Spleen (tissue), 7 donors: Measurements from ENCODE around the gene CGB1.

Source experiments
- POLR2A ChIP-seq, 3 donors: fragments of 450-650 bp; IDR thresholded peaks; one replicate each; pipeline ENCODE4 v1.5.1; 2017; ENCODE audit warnings: antibody characterized with exemption in 3 of 3, mild to moderate bottlenecking in 1 of 3
- POLR2AphosphoS5 ChIP-seq, 3 donors: sonication (generic); formaldehyde crosslinking; IDR thresholded peaks; one replicate each; pipeline ENCODE4 v1.5.1; 2017; ENCODE audit warnings: antibody characterized with exemption in 3 of 3
- TF ChIP-seq, protein P1 (sequence below), 11 experiments: fragments of 200-600 bp in 7 of 11; fragments of 450-650 bp in 4 of 11; sonication (generic) in 4 of 11; IDR thresholded peaks in 8 of 11; conservative IDR thresholded peaks in 3 of 11; 1 replicate in 7 of 11; 2 replicates in 4 of 11; pipeline versions ENCODE4 v1.4.0 to v1.8.0; 2016 to 2021; ENCODE audit warnings: antibody characterized with exemption in 11 of 11, inconsistent platforms in 4 of 11, mild to moderate bottlenecking in 1 of 11
- donor health status: DM: no; HTN: no; CAD: no; lungs with moderate emphysema.
- donor health status: DM: no; HTN: no; CAD: no.
- donor health status: DM: no; HTN: no; CAD: no.

DNA sequence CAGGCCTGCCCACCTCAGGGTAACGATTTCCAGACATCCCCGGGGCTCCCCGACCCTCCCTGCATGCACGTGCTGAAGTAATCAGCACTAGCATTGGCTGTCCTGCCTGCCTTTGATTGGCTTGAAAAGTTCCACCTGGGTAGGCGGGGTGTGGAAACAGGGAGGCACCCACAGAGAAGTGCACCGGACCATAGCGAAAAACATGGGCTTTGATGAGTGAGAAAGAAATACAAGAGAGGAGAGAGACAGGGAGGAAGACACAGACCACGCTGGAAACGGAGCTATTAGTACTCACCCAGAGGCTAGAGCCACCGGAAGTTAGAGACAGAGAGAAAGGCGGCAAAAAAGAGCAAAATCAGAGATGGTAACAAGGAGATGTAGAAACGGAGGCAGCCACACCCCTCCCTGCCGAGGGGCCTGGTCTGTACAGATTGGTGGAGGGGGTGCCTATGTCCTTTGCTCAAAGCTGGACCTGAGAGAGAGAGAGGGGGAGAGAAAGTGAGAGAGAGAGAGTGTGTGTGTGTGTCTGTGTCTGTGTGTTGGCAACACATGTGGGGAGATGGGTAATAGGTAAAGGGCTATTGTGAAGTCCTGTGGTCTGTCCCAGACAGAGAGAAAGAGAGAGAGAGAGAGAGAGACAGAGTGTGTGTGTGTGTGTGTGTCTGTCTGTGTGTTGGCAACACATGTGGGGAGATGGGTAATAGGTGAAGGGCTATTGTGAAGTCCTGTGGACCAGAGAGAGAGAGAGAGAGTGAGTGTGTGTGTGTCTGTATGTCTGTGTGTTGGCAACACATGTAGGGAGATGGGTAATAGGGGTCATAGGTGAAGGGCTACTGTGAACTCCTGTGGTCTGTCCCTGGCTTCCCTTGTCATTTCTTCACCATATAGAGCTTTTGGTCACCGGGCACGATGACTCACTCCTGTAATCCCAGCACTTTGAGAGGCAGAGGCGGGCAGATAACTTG, 15.5 kb downstream of the CGB1 start:
- TF ChIP-seq, protein P1, sequence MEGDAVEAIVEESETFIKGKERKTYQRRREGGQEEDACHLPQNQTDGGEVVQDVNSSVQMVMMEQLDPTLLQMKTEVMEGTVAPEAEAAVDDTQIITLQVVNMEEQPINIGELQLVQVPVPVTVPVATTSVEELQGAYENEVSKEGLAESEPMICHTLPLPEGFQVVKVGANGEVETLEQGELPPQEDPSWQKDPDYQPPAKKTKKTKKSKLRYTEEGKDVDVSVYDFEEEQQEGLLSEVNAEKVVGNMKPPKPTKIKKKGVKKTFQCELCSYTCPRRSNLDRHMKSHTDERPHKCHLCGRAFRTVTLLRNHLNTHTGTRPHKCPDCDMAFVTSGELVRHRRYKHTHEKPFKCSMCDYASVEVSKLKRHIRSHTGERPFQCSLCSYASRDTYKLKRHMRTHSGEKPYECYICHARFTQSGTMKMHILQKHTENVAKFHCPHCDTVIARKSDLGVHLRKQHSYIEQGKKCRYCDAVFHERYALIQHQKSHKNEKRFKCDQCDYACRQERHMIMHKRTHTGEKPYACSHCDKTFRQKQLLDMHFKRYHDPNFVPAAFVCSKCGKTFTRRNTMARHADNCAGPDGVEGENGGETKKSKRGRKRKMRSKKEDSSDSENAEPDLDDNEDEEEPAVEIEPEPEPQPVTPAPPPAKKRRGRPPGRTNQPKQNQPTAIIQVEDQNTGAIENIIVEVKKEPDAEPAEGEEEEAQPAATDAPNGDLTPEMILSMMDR (IDR thresholded peaks at IDR 0.05 in 8 of 11, conservative IDR thresholded peaks at IDR 0.05 in 3 of 11): no peak
- TF ChIP-seq POLR2AphosphoS5 (IDR thresholded peaks at IDR 0.05) (no peak), POLR2A (IDR thresholded peaks at IDR 0.05) (no peak)
